Hepatocyte (in vitro differentiated cells): Measurements from ENCODE around the gene DLEC1. TPM values are rescaled to one million over a fixed set of nuclear protein-coding genes. Genes with fewer than 3 reads are reported as not detected.
A peak's percentile ranks its signal among the peaks of the same experiment; 100 is the strongest.

Experiments
- DNase-seq: peaks from one replicate; pipeline ENCODE4 v3.0.0-alpha.2; 2016; ENCODE audit warnings: low spot score
- H2AFZ ChIP-seq: fragments of 200-600 bp; sonication (generic); 2 replicates; pipeline ENCODE4 v1.6.0; 2016; ENCODE audit warnings: antibody characterized with exemption, mild to moderate bottlenecking
- H3K27ac ChIP-seq: fragments of 200-600 bp; sonication (generic); 2 replicates; pipeline ENCODE4 v1.5.1; 2016; ENCODE audit warnings: mild to moderate bottlenecking
- H3K27me3 ChIP-seq: fragments of 200-600 bp; sonication (generic); 2 replicates; pipeline ENCODE4 v1.6.1; 2016
- H3K36me3 ChIP-seq: fragments of 200-600 bp; sonication (generic); replicated peaks from 2 replicates; pipeline ENCODE4 v1.5.1; 2016; ENCODE audit warnings: low read depth; ENCODE audit not compliant: insufficient read depth
- H3K4me1 ChIP-seq: fragments of 200-600 bp; sonication (generic); 2 replicates; pipeline ENCODE4 v1.5.1; 2016; ENCODE audit warnings: mild to moderate bottlenecking, moderate library complexity; ENCODE audit not compliant: insufficient read depth
- H3K4me2 ChIP-seq: fragments of 200-600 bp; sonication (generic); 2 replicates; pipeline ENCODE4 v1.6.0; 2016
- H3K4me3 ChIP-seq: fragments of 200-600 bp; sonication (generic); 2 replicates; pipeline ENCODE4 v1.5.1; 2016; ENCODE audit warnings: mild to moderate bottlenecking
- H3K79me2 ChIP-seq: fragments of 200-600 bp; sonication (generic); 2 replicates; pipeline ENCODE4 v1.6.0; 2017; ENCODE audit warnings: mild to moderate bottlenecking
- H3K9me2 ChIP-seq: fragments of 200-600 bp; sonication (generic); replicated peaks from 2 replicates; pipeline ENCODE4 v1.6.0; 2017; ENCODE audit warnings: mild to moderate bottlenecking; ENCODE audit not compliant: insufficient read depth
- H3K9me3 ChIP-seq: fragments of 200-600 bp; sonication (generic); 2 replicates; pipeline ENCODE4 v1.5.1; 2016; ENCODE audit warnings: low read depth, mild to moderate bottlenecking
- H4K20me1 ChIP-seq: fragments of 200-600 bp; sonication (generic); 2 replicates; pipeline ENCODE4 v1.6.0; 2016; ENCODE audit warnings: mild to moderate bottlenecking; ENCODE audit not compliant: insufficient read depth, poor library complexity, severe bottlenecking
- EZH2 ChIP-seq: fragments of 200-600 bp; sonication (generic); IDR thresholded peaks from 2 replicates; pipeline ENCODE4 v1.6.1; 2016; ENCODE audit warnings: antibody characterized with exemption, mild to moderate bottlenecking, borderline replicate concordance
- EZH2phosphoT487 ChIP-seq: fragments of 200-600 bp; sonication (generic); IDR thresholded peaks from one replicate; pipeline ENCODE4 v1.6.1; 2018; ENCODE audit warnings: antibody characterized with exemption, mild to moderate bottlenecking, low read depth, moderate library complexity; ENCODE audit not compliant: unreplicated experiment, severe bottlenecking
- WGBS: methylation state at CpG from one replicate; pipeline ENCODE4 v1.1.6; 2016; ENCODE audit warnings: low lambda C conversion rate; ENCODE audit errors: missing lambda C conversion rate; 5-methylcytosine and 5-hydroxymethylcytosine counted together
- polyA plus RNA-seq: library from polyadenylated mRNA; unstranded; fragments of >200 nt; fragmentation: Nextera tagmentation; extraction: Ambion mirVana; gene quantifications from 2 replicates; pipeline ENCODE4 v1.2.1, GENCODE V29; 2016
- total RNA-seq: library from RNA; depleted of rRNA; stranded (reverse); fragments of >200 nt; gene quantifications from 2 replicates; pipeline ENCODE4 v1.2.3, GENCODE V29; 2014
- TF ChIP-seq, protein P1 (sequence below): fragments of 200-600 bp; sonication (generic); IDR thresholded peaks from 2 replicates; pipeline ENCODE4 v1.5.1; 2016; ENCODE audit warnings: antibody characterized with exemption, mild to moderate bottlenecking; ENCODE audit not compliant: poor library complexity

Gene DLEC1
- total and polyA plus RNA-seq, 2 experiments from 2014 or later, result 0.23 to 1.5 TPM

DNA sequence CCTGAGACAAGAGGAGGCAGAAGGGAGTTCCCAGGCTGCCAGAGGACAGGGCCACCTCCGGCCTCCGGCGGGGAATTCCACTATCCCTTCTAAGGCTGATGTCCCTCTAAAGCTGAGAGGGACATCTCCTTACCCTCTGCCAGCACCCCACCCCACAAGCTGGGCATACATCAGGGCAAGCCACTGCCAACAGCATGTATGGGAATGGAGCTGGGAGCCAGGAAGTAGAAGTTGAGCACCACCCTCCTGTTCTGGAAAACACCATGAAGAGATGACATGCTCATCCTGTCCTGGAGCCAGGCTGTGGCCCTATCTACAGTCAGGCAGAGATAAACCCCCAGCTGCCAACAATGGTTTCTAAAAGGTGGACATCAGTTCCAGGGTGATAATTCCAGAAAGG lies 16.7 kb upstream of the DLEC1 start:
- Histone ChIP-seq H3K79me2 (peaks cover 7% of the 10 kb centered on the region), H3K27ac (no peak overlapping the region), H3K4me1 (no peaks in the 10 kb centered on the region), H3K4me3 (no peak overlapping the region), H3K9me3 (no peaks in the 10 kb centered on the region), H2AFZ (no peak overlapping the region), H3K4me2 (no peak overlapping the region), H3K36me3 (no peaks in the 10 kb centered on the region), H3K9me2 (no peaks in the 10 kb centered on the region), H3K27me3 (no peaks in the 10 kb centered on the region), H4K20me1 (no peaks in the 10 kb centered on the region)
- WGBS, result 96% methylated on average over 3 of the region's 3 CpGs
- peak; percentile 2 for DNase-seq
- TF ChIP-seq EZH2phosphoT487, result no peak
- TF ChIP-seq, protein P1, sequence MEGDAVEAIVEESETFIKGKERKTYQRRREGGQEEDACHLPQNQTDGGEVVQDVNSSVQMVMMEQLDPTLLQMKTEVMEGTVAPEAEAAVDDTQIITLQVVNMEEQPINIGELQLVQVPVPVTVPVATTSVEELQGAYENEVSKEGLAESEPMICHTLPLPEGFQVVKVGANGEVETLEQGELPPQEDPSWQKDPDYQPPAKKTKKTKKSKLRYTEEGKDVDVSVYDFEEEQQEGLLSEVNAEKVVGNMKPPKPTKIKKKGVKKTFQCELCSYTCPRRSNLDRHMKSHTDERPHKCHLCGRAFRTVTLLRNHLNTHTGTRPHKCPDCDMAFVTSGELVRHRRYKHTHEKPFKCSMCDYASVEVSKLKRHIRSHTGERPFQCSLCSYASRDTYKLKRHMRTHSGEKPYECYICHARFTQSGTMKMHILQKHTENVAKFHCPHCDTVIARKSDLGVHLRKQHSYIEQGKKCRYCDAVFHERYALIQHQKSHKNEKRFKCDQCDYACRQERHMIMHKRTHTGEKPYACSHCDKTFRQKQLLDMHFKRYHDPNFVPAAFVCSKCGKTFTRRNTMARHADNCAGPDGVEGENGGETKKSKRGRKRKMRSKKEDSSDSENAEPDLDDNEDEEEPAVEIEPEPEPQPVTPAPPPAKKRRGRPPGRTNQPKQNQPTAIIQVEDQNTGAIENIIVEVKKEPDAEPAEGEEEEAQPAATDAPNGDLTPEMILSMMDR, result no peak
- no peak for TF ChIP-seq EZH2

DNA sequence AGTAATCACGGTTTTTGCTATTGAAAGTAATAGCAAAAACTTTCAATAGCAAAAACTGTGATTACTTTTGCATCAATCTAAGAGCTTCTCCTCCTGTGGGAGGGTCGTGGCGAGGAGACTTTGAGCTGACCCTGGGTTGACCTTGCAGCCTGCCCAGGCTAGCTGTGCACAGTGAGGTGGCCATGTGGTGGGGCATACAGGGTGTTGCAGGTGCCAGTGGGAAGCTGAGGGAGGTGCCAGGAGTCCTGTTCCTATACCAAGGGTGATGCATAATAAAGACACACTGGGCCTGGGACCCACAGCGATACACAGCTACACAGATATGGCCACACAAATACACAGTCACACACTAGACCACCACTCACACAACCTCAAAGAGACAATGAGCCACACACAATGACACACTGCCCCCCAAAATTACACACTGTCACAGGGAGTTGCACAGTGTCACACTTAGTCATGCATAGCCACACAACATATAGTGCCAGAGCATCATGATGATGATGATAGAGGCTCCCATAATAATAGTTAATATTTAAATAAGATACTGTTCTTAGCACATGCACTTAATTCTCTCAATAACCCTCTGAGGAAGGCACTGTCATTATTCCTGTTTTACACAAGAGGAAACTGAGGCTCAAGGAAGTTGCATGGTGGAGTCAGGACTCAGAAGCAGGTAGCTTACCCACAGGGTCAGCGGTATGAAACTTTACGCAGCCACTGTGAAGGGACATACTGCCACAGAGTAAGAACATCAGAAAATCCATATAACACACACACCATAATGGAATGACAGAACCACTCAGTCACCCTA lies 15.9 kb upstream of the DLEC1 start:
- DNase-seq, result peak; percentile 2
- Histone ChIP-seq H3K27ac (no peak overlapping the region), H3K4me3 (no peak overlapping the region), H3K9me2 (no peaks in the 10 kb centered on the region), H4K20me1 (no peaks in the 10 kb centered on the region), H3K79me2 (peaks cover 7% of the 10 kb centered on the region), H2AFZ (no peak overlapping the region), H3K27me3 (no peaks in the 10 kb centered on the region), H3K4me1 (no peaks in the 10 kb centered on the region), H3K9me3 (no peaks in the 10 kb centered on the region), H3K4me2 (peak overlapping the region; percentile 80), H3K36me3 (no peaks in the 10 kb centered on the region)
- TF ChIP-seq, protein P1, result no peak
- TF ChIP-seq EZH2phosphoT487, result no peak
- TF ChIP-seq EZH2, result no peak
- 94% methylated on average over 6 of the region's 6 CpGs for WGBS

- Histone ChIP-seq H3K27ac (no peak overlapping the region), H3K36me3 (no peaks in the 10 kb centered on the region), H4K20me1 (no peaks in the 10 kb centered on the region), H3K79me2 (peaks cover 7% of the 10 kb centered on the region), H3K4me1 (peaks cover 9% of the 10 kb centered on the region), H3K9me3 (no peaks in the 10 kb centered on the region), H2AFZ (no peak overlapping the region), H3K4me2 (no peak overlapping the region), H3K9me2 (no peaks in the 10 kb centered on the region), H3K4me3 (no peak overlapping the region), H3K27me3 (no peaks in the 10 kb centered on the region)
- peak; percentile 2 for DNase-seq
- 93% methylated on average over 4 of the region's 4 CpGs for WGBS
- TF ChIP-seq, protein P1, result no peak
- TF ChIP-seq EZH2, result no peak
Measured at GRCh38 chr3:38026856-38027255, 12.2 kb upstream of the DLEC1 start.
